GM12874 (cell line): Measurements from ENCODE around the gene C9orf40.

ENCODE experiments used
- TF ChIP-seq, protein P1 (sequence below): IDR thresholded peaks from 2 replicates; pipeline ENCODE4 v1.5.1; 2011; ENCODE audit warnings: low read depth, mild to moderate bottlenecking, control low read depth, low read length, moderate library complexity; ENCODE audit not compliant: insufficient read depth

C9orf40 gene

DNA sequence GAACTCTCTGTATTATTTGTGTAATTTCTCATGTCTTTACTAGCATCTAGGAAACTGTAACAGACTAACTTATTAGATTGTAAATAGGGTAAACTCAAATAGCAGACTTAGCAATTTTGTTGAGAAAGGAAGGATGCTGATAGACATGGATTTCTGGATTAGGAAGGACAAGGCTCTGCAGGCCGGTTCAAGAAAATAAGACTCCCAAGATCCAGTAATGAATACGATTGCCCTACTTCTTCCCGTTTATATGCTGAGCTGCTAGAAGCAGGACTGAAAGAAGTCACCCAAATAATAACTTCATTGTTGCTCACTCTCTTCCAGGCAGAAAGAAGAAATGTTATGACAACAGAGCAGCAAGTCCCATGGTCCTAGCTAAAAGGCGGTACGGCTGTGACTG lies 22.8 kb upstream of the C9orf40 start:
- TF ChIP-seq, protein P1, sequence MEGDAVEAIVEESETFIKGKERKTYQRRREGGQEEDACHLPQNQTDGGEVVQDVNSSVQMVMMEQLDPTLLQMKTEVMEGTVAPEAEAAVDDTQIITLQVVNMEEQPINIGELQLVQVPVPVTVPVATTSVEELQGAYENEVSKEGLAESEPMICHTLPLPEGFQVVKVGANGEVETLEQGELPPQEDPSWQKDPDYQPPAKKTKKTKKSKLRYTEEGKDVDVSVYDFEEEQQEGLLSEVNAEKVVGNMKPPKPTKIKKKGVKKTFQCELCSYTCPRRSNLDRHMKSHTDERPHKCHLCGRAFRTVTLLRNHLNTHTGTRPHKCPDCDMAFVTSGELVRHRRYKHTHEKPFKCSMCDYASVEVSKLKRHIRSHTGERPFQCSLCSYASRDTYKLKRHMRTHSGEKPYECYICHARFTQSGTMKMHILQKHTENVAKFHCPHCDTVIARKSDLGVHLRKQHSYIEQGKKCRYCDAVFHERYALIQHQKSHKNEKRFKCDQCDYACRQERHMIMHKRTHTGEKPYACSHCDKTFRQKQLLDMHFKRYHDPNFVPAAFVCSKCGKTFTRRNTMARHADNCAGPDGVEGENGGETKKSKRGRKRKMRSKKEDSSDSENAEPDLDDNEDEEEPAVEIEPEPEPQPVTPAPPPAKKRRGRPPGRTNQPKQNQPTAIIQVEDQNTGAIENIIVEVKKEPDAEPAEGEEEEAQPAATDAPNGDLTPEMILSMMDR = no peak

DNA sequence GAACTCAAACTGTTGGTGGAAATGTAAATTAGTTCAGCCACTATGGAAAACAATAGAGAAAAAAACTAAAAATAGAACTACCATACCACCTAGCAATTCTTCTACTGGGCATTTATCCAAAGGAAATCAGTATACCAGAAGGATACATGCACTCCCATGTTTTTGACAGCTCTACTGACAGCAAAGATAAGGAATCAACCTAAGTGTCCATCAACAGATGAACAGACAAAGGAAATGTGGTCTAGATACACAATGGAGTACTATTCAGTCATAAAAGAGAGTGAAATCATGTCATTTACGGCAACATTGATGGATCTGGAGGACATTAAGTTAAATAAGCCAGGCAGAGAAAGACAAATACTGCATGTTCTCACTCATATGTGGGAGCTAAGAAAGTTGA lies 21.8 kb upstream of the C9orf40 start:
- TF ChIP-seq, protein P1 = no peak

DNA sequence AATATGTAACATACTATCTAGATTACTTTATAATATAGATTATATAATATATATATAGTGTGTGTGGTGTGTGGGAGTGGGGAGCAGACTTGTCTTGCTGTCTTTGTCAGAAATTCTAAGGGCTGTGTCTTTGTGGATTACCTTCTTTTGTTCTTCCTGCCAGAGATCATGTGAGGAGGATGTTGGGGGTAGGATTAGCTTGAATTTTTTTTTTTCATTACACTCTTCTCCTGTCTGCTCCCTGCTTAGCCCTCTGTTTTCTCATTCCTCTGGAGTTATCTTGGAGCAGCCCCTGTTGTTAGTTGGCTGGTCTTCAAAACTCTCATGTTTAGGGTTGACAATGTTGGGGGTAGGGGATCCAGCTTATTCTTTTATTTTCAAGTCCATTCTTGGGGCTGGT lies 21.0 kb upstream of the C9orf40 start:
- TF ChIP-seq, protein P1 = no peak

DNA sequence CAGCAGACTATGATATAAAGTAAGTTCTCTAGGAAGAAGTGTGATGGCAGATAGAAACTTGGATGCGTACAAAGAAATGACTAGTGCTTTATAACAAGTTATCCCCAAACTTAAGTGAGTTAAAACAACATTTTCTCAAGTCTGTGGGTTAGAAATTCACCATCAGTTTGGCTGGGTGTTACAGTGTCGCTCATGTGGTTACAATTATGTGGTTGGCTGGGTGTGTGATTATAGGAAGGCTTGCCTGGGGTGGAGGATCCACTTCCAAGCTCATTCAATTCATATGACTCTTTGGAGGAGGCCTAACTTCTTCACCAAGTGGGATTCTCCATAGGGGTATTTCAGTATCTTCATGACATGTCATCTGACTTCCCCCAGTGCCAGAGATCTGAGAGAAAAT lies 10.3 kb upstream of the C9orf40 start:
- TF ChIP-seq, protein P1 = no peak

DNA sequence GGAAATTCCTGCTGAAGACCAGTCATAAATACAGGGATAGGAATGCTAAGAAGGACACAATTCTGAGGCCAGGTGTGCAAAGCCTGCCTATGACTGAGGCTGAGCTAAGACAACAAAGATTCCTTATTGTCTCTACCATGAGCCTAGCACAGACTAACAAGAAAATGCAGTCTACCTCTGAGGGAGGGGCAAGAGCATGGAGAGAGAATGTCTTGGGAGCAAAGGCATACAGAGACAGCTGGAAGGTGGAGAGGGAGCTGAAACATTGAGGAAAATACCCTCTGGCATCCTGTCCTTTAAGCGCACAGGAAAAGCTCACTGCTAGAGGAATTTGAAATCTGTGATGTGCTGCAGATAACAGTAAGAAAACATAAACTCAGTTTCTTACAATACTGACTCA lies 8.8 kb upstream of the C9orf40 start:
- TF ChIP-seq, protein P1 = no peak

DNA sequence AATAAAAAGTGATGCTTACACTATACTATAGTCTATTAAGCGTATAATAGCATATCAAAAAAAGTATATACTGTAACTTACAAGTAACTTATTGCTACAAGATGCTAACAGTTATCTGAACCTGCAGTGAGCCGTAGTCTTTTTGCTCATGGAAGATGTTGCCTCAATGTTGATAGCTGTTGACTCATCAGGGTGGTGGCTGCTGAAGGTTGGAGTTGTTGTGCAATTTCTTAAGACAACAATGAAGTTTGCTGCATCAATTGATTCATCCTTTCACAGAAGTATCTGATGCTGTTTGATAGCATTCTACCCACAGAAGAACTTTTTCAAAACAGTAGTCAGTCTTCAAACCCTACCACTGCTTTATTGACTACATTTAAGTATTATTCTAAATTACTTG lies 7.8 kb upstream of the C9orf40 start:
- TF ChIP-seq, protein P1 = no peak

DNA sequence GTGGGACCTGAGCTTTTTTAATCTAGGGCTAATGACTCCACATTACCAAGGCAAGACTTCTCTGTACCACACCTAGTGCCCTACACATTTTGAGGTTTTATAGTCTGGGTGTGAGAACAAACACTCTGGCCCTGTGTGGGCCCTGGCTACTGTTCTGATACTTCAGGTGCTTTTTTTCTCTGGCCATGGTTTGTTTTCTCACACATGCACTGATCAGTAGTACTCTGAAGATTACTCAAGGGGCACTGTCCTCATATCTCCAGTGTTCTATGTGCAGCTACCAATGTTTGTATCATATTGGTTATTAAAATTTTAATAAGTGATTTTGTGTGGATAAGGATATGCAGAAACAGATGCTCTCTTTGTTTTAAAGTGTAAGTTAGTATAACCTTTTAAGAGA lies 5.9 kb upstream of the C9orf40 start:
- TF ChIP-seq, protein P1 = no peak
